Kidney (tissue), 14 donors: Measurements from ENCODE around the gene SPZ1. TPM values are rescaled to one million over a fixed set of nuclear protein-coding genes. Genes with fewer than 3 reads are reported as not detected.

Experiments used
- DNase-seq, 5 donors: peaks; one replicate each; pipeline ENCODE4 v3.0.0-alpha.2; 2013 to 2020
- FAIRE-seq: peaks from 2 replicates; lab custom pipeline; 2012; peaks lifted over from hg19 to GRCh38; lab: Jason Lieb, UNC
- H3K27ac ChIP-seq, 2 donors: one replicate each; pipeline ENCODE4 v1.7.0; 2013; ENCODE audit warnings: low read depth in 2 of 2, low read length in 2 of 2, inconsistent platforms in 1 of 2
- H3K27me3 ChIP-seq: one replicate; pipeline ENCODE4 v1.7.1; 2013; ENCODE audit warnings: low read length, inconsistent platforms; ENCODE audit not compliant: control insufficient read depth, insufficient read depth
- H3K36me3 ChIP-seq, 3 donors: one replicate each; pipeline versions ENCODE4 v1.7.0 to v1.7.1; 2013; ENCODE audit warnings: low read length in 3 of 3, control low read depth in 1 of 3, inconsistent platforms in 1 of 3; ENCODE audit not compliant: insufficient read depth in 3 of 3, control insufficient read depth in 2 of 3
- H3K4me1 ChIP-seq, 3 donors: one replicate each; pipeline versions ENCODE4 v1.7.0 to v1.7.1; 2013; ENCODE audit warnings: low read length in 3 of 3, inconsistent platforms in 1 of 3, low read depth in 1 of 3; ENCODE audit not compliant: control insufficient read depth in 2 of 3, insufficient read depth in 2 of 3
- H3K4me3 ChIP-seq, 3 donors: one replicate each; pipeline versions ENCODE4 v1.7.0 to v1.8.1; 2013; ENCODE audit warnings: low read length in 3 of 3, control low read depth in 1 of 3, inconsistent platforms in 1 of 3
- H3K9ac ChIP-seq, 3 donors: one replicate each; pipeline versions ENCODE4 v1.7.0 to v1.7.1; 2013; ENCODE audit warnings: low read length in 3 of 3, control low read depth in 1 of 3, inconsistent platforms in 1 of 3
- H3K9me3 ChIP-seq, 3 donors: one replicate each; pipeline versions ENCODE4 v1.7.0 to v1.7.1; 2013; ENCODE audit warnings: low read length in 3 of 3, control low read depth in 1 of 3, inconsistent platforms in 1 of 3; ENCODE audit not compliant: control insufficient read depth in 2 of 3, insufficient read depth in 1 of 3
- intact Hi-C: fragments of 100-400 bp; cut with DNase I; formaldehyde crosslinking; loops from one replicate; pipeline ENCODE4 v1.11.1; 2022
- polyA plus RNA-seq: library from polyadenylated mRNA; stranded (reverse); fragments of 350-450 nt; fragmentation: Illumina TruSeq; extraction: RNeasy Lipid Tissue Mini Kit (QIAGEN cat#74804); gene quantifications from one replicate; pipeline ENCODE4 v1.2.3, GENCODE V29; 2014; ENCODE audit warnings: low read depth, low replicate concordance; ENCODE audit not compliant: insufficient read depth
- total RNA-seq: library from RNA; stranded (reverse); fragmentation: NEBNext Ultra II Directional; extraction: Animal tissue kit (Norgen Biotek cat#: 25700); gene quantifications from one replicate; pipeline ENCODE4 v1.2.1, GENCODE V29; 2021
- TF ChIP-seq, protein P1 (sequence below): IDR thresholded peaks from 3 replicates; pipeline ENCODE4 v1.5.1; 2012; ENCODE audit warnings: mild to moderate bottlenecking, moderate library complexity, borderline replicate concordance; ENCODE audit not compliant: insufficient read depth; ENCODE audit errors: extremely low read depth
- donor health status: control.
- donor health status: control.
- donor health status: control.
- donor health status: control.
- donor health status: control.
- donor health status: DM: yes; HTN: yes; CAD: no.
- donor health status: Normal renal cell carcinoma (clear cell type).

The SPZ1 gene
- total and polyA plus RNA-seq, 2 donors from 2014 or later = not detected

GRCh38 chr5:80288177-80288576 lies 31.6 kb upstream of the SPZ1 start:
- TF ChIP-seq, protein P1, sequence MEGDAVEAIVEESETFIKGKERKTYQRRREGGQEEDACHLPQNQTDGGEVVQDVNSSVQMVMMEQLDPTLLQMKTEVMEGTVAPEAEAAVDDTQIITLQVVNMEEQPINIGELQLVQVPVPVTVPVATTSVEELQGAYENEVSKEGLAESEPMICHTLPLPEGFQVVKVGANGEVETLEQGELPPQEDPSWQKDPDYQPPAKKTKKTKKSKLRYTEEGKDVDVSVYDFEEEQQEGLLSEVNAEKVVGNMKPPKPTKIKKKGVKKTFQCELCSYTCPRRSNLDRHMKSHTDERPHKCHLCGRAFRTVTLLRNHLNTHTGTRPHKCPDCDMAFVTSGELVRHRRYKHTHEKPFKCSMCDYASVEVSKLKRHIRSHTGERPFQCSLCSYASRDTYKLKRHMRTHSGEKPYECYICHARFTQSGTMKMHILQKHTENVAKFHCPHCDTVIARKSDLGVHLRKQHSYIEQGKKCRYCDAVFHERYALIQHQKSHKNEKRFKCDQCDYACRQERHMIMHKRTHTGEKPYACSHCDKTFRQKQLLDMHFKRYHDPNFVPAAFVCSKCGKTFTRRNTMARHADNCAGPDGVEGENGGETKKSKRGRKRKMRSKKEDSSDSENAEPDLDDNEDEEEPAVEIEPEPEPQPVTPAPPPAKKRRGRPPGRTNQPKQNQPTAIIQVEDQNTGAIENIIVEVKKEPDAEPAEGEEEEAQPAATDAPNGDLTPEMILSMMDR = no peak
- DNase-seq (no peak), FAIRE-seq (no peak)

GRCh38 chr5:80289320-80289719 lies 30.5 kb upstream of the SPZ1 start:
- H3K4me3 ChIP-seq = no peak overlapping the region

More at GRCh38 chr5:80288177-80288576, 31.6 kb upstream of the SPZ1 start:
- H3K27ac ChIP-seq = no peak overlapping the region
- H3K36me3 ChIP-seq = no peaks in the 10 kb centered on the region
- no peak overlapping the region for H3K9ac ChIP-seq
- H3K27me3 ChIP-seq = no peaks in the 10 kb centered on the region
- H3K9me3 ChIP-seq = no peaks in the 10 kb centered on the region
- intact Hi-C loops = no loop called here
- H3K4me3 ChIP-seq = no peak overlapping the region
- H3K4me1 ChIP-seq = no peaks in the 10 kb centered on the region

GRCh38 chr5:80291761-80292160 lies 28.0 kb upstream of the SPZ1 start:
- Histone ChIP-seq H3K9me3 (no peaks in the 10 kb centered on the region), H3K4me1 (no peaks in the 10 kb centered on the region), H3K9ac (no peak overlapping the region), H3K36me3 (no peaks in the 10 kb centered on the region), H3K4me3 (no peak overlapping the region), H3K27me3 (no peaks in the 10 kb centered on the region), H3K27ac (no peak overlapping the region)
- intact Hi-C loops = loop anchor here (10.0 kb wide), 1 partner anchor 197 kb away; no protein-coding TSS in a partner anchor
- no peak for DNase-seq
- TF ChIP-seq, protein P1 = no peak
- no peak for FAIRE-seq

More at GRCh38 chr5:80289320-80289719, 30.5 kb upstream of the SPZ1 start:
- no peak overlapping the region for H3K9ac ChIP-seq
- no peaks in the 10 kb centered on the region for H3K27me3 ChIP-seq
- no peak for FAIRE-seq
- TF ChIP-seq, protein P1 = no peak
- no peak overlapping the region for H3K27ac ChIP-seq
- no peaks in the 10 kb centered on the region for H3K36me3 ChIP-seq
- H3K9me3 ChIP-seq = no peaks in the 10 kb centered on the region
- H3K4me1 ChIP-seq = no peaks in the 10 kb centered on the region
- no peak for DNase-seq
- intact Hi-C loops = no loop called here

GRCh38 chr5:80296121-80296520 lies 23.7 kb upstream of the SPZ1 start:
- no peak for DNase-seq
- FAIRE-seq = no peak
- Histone ChIP-seq H3K9ac (no peak overlapping the region), H3K4me3 (no peak overlapping the region), H3K27ac (no peak overlapping the region), H3K9me3 (no peaks in the 10 kb centered on the region), H3K4me1 (no peaks in the 10 kb centered on the region), H3K36me3 (no peaks in the 10 kb centered on the region), H3K27me3 (no peaks in the 10 kb centered on the region)
- intact Hi-C loops = loop anchor here (10.0 kb wide), 1 partner anchor 201 kb away; no protein-coding TSS in a partner anchor
- TF ChIP-seq, protein P1 = no peak
